ENCODE data around the gene FBXL16.
"Not testable (repeated sequence)": the region's sequence is repeated elsewhere in the genome, so short reads cannot be mapped to it uniquely, and the experiment has no call there.

Gene FBXL16, protein sequence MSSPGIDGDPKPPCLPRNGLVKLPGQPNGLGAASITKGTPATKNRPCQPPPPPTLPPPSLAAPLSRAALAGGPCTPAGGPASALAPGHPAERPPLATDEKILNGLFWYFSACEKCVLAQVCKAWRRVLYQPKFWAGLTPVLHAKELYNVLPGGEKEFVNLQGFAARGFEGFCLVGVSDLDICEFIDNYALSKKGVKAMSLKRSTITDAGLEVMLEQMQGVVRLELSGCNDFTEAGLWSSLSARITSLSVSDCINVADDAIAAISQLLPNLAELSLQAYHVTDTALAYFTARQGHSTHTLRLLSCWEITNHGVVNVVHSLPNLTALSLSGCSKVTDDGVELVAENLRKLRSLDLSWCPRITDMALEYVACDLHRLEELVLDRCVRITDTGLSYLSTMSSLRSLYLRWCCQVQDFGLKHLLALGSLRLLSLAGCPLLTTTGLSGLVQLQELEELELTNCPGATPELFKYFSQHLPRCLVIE
- 4.0 to 10.6 (median 8.5) reads per million in 4 donors for total RNA-seq

DNA sequence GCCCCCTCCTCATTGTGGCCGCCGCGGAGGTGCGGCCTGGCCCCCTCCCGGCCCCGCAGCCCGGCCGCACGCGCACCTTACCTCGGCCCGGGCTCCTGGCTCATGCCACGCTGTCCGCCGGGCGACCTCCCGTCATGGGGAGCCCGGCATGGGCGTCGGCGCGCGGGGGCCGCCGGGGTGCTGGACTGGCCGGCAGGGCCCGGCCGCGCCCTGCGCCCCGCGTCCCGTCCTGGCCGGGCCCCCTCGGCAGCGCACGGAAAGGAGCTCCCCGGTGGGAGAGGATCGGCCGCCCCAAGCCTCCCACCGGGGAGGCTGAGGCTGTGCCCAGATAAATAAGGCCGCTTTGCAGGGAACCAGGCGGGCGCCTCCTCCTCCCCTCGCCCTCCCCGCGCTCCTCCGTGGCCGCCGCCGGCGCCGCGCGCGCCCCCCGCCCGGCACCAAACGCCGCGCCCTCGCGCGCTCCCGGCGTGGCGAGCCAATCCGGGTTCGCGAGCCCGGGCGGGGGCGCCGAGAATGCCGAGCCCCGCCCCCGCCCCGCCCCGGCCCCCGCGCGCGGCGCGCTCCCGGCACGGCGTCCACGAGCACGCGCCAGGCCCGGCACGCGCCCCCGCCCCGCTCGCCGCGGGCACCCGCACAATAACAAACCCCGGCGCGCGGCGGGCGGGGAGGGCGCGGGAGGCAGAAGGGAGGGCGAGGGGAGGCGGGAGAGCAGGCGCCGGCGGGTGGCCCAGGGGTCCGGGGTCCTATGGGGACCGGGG lies at the start of gene FBXL16:
FBXL16 (minus strand) TSS at position 371 of the 758 bp plus-strand sequence. CDS start 8,396 bp downstream, outside the sequence.
- DNase-seq: no peak

DNA sequence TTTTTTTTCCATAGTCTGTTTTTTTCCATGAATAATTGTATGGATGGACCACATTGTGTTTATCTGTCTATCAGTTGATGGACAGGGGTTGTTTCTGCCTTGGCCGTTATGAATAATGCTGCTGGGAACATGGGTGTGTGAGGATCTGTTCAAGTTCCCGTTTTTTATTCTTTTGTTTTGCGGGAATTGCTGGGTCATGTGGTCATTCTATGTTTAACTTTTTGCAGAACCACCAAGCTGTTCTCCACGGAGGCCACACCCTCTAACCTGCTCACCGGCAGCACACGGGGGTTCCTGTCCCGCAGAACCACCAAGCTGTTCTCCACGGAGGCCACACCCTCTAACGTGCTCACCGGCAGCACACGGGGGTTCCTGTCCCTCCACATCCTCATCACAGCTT lies 49.1 kb upstream of the FBXL16 start:
- no peak for DNase-seq

GRCh38 chr16:754121-754607 lies 48.6 kb upstream of the FBXL16 start:
- not testable (repeated sequence) for DNase-seq

DNA sequence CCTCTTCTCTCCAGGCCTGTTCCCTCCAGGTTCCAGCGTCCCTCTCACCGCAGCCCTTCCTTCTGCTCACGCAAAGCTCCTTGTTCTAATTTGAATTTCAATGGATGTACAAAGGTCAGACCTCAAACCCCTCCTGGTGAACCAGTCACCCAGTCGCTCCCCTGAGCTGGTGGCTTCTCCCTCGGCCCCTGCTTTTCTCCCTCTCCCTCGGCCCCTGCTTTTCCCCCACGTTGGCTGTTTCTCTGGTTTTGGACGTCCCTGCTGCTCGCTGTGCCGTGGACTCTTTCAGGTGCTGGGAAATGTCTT lies 46.4 kb upstream of the FBXL16 start:
- DNase-seq: no peak

- DNase-seq: no peak
These were observed 45.8 kb upstream of the FBXL16 start for GRCh38 chr16:751152-752006.

- no peak for DNase-seq
These were observed 44.9 kb upstream of the FBXL16 start for GRCh38 chr16:750485-750884.

DNA sequence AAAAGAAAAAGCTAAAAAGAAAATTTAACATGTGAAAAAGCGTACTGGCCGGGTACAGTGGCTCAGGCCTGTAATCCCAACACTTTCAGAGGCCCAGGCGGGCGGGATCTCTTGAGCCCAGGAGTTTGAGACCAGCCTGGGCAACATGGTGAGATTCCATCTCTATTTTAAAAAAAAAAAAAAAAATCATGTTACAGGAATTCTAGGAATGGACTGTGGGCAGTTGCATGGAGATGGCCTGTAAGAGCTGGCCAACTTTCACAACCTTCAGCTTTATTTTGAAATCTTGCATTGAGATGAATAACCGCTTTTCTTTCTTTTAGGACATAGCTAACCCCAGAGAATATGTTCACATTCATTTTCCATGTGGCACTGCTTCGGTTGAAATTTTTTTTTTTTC lies 43.4 kb upstream of the FBXL16 start:
- DNase-seq: no peak

- DNase-seq: no peak
These were observed 42.6 kb upstream of the FBXL16 start for GRCh38 chr16:747978-748746.

DNA sequence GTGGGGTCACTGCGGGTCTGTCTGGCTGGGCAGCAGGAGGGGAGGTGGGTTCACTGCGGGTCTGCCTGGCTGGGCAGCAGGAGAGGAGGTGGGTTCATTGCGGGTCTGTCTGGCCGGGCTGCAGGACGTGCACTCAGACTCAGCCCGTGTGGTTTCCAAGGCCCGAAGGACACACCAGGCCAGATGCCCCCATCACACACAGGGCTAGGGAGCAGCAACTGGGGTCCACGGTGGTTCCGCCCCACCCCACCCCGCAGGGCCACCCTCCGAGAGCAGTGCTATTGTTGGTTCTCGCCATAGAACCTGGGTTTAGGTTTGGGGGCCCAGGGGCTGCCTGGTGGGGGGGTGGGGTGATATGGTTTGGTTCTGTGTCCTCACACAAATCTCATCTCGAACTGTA lies 41.0 kb upstream of the FBXL16 start:
- DNase-seq: no peak

DNA sequence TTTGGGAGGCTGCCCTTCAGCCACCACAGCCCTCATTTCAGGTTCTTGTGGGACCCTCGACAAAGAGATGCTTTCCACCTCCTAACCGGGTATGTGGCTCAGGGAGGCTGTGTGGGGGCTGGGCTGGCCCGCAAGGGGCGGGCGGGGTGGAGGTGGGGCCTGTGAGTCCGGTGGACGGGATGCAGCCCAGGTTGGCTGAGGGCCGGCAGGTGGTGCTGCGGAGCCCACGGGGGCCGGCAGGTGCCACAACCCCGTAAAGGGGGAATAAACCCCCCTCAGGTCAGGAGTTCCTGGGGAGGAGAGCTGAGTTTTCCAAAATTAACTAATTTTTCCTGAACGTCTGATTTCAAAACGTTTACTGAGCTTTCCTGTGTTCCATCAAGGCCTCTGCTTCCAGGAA lies 40.1 kb upstream of the FBXL16 start:
- DNase-seq: no peak

DNA sequence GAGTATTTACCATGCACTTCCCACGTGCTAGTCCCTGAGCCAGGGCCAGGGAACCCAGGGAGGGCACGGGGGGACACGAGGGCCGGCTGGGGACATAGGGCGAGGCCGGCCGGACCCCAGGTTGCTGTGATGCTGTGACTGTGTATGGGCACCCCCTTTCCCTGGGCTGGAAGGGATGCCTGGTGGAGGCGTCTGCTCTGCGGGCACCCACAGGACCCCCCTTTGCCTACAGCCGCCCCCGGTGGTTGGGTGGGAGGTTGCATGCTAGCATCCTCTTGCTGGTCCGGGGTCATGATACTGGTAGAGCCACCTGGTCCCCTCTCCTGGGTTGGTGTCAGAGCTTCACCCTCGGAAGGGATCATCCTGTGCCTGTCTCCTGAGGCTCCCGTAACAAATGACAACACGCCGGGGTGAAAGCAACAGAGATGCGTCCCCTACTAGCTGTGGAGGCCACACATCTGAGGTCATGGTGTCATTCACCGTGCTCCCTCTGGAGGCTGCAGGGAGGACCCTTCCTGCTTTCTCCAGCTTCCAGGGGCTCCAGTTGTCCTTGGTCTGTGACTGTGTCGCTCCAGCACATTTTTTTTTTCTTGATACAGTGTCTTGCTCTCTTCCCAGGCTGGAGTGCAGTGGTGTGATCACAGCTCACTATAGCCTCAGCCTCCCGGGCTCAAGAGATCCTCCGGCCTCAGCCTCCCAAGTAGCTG lies 38.3 kb upstream of the FBXL16 start:
- no peak for DNase-seq

GRCh38 chr16:742894-743293 lies 37.3 kb upstream of the FBXL16 start:
- not testable (repeated sequence) for DNase-seq

GRCh38 chr16:741986-742629 lies 36.5 kb upstream of the FBXL16 start:
- no peak for DNase-seq

- DNase-seq: peak; percentile 78 to 90 (median 89)
These were observed 35.3 kb upstream of the FBXL16 start, which contains the start of gene CIAO3 for GRCh38 chr16:740764-741505. Gene CIAO3 (minus strand): TSS chr16:740997. CDS start chr16:740985, 12 bp downstream.

DNA sequence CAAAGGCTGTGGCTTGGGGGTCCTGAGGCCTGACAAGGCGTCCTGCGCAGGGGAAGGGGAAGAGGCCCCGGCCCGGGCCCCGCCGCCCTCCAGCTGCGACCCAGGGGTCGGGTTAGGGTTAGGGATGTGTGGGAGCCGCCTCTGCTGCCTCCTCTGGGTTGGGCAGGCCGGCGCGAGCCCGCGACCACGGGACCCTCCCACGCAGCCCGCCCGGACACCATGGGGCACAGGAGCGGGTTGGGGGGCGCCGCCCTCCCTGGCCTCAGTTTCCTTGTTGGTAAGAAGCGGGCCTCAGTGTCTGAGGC lies 34.8 kb upstream of the FBXL16 start:
- no peak for DNase-seq

DNA sequence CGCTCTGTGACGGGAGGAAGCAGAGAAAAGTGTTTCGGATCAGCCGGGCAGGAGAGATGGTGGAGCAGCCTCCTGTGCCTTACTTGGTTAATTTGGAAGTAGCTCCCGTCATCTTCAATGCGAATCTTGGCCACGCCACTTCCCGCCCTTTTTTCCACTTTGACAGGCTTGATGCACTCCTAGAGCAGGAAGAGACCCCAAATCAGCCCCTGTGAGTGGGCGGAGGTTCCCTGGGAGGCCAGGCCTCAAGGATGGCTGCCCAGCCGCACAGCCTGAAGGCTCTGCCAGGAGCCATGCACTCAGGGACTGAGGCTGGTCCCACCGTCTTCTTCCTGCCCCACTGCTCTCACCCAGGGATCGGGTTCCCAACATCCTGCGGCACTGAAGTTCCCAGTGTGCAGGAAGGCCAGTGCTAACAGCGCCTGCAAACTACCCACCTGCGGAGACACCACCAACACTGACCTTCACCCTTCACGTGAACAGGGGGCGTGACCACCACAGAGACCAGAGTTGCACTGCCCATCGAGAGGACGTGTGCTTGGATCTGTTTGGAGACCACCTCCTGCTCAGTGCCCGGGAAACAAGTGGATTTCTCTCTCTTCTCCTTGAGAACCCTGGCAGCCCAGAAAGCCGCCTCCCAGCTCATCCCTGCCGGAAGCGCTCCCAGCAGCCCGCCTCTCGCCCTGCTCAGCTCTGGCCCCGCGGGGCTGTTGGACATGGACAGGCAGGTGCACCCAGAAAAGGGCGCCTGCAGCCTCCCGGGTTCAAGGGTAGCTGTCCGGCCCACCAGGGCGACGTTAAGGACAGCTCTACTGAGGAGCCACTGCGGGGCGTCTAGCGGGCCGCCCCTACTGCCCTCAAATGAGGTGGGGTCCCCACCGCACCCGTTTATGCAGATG lies 34.2 kb upstream of the FBXL16 start:
- no peak for DNase-seq

- DNase-seq: no peak
These were observed 31.4 kb upstream of the FBXL16 start for GRCh38 chr16:736936-737481.

- DNase-seq: peak in 1 of 5 donors; percentile 58
These were observed 30.4 kb upstream of the FBXL16 start for GRCh38 chr16:735982-736453.

Measured in T-helper 1 cell (primary cell).